ENCODE data around the gene NINJ1.

The NINJ1 gene

DNA sequence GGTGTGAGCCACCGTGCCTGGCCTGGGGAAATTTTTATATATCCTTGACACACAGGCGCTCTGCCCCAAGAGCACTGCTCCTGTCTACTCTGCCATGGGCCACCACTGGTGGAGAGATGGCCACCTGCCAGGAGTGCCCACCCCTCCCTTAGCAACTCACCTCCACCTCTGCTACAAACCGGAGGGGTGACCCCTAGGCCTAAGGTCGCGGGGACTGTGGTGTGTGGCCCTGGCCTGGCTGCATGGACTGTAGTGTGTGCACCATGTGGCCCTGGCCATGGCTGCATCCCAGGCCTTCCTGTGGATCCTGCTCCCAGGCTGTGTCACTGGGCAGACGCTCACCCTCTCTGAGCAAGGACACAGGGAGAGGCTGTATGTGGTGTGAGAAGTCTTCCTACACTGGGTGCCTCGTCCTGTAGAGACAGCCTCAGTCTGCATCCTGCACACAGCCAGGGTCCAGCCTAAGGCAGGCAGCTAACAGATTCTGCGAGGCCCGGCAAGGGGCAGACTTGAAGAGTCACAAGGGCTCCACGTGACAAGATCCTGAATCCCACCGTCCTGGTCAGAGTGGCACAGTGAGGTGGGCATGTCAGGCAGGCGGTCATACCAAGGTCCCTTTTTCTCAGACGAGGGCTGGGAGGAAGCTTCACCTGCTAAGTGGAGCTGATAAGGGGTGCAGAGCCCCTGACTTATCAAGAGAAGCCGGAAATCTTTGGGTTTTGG is 10.3 kb downstream of the NINJ1 start:
- Histone ChIP-seq H3K4me3 (ENCODE audit: low read depth, low read length, poor library complexity, severe bottlenecking) (no peak overlapping the region), H3K9ac (ENCODE audit: low read length) (no peak overlapping the region), H3K9me3 (ENCODE audit: low read length) (no peaks in the 10 kb centered on the region), H3F3A (ENCODE audit: insufficient read depth, low read length) (no peaks in the 10 kb centered on the region), H3K79me2 (ENCODE audit: insufficient read depth, low read length) (no peaks in the 10 kb centered on the region), H3K36me3 (ENCODE audit: insufficient read depth, low read length) (peaks cover 22% of the 10 kb centered on the region; the same call in 1 of the 2 replicates), H3K27ac (ENCODE audit: low read depth, low read length, poor library complexity, severe bottlenecking) (peak overlapping the region; percentile 1), H3K4me2 (ENCODE audit: low read length) (no peak overlapping the region), H2AFZ (ENCODE audit: low read length) (no peak overlapping the region), H3K4me1 (ENCODE audit: insufficient read depth, low read length, severe bottlenecking) (peaks cover 42% of the 10 kb centered on the region), H4K20me1 (ENCODE audit: insufficient read depth, low read length) (no peaks in the 10 kb centered on the region), H3K9me2 (ENCODE audit: low read depth, low read length) (no peaks in the 10 kb centered on the region), H3K27me3 (ENCODE audit: insufficient read depth, low read length) (no peaks in the 10 kb centered on the region)
- TF ChIP-seq EZH2 (IDR thresholded peaks at IDR 0.05; ENCODE audit: borderline replicate concordance, low read length) = no peak
- TF ChIP-seq, protein P1, sequence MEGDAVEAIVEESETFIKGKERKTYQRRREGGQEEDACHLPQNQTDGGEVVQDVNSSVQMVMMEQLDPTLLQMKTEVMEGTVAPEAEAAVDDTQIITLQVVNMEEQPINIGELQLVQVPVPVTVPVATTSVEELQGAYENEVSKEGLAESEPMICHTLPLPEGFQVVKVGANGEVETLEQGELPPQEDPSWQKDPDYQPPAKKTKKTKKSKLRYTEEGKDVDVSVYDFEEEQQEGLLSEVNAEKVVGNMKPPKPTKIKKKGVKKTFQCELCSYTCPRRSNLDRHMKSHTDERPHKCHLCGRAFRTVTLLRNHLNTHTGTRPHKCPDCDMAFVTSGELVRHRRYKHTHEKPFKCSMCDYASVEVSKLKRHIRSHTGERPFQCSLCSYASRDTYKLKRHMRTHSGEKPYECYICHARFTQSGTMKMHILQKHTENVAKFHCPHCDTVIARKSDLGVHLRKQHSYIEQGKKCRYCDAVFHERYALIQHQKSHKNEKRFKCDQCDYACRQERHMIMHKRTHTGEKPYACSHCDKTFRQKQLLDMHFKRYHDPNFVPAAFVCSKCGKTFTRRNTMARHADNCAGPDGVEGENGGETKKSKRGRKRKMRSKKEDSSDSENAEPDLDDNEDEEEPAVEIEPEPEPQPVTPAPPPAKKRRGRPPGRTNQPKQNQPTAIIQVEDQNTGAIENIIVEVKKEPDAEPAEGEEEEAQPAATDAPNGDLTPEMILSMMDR (IDR thresholded peaks at IDR 0.05; ENCODE audit: low read length) = no peak

DNA sequence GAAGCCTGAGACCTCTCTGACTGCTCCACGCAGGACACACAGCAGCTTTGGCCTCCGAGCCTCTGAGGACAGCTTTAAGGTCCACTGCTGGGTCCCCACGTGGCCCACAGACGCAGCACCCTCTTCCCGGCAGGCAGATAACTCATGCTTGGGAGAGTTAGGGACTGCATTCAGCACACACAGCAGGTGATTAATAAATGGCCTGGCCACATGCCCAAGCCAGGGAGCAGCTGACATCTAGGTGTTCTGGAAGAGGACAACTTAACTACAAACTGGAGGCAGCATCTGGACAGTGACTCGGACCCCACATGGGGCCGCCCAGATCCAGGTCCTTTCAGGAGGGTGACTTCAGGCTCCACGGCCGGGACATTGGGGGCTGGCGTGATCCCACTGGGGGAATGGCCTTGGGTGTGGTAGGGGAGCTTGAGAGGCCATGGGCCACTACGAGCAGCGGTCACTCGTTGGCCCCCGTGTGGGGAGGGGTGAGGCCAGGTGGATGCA is 11.3 kb downstream of the NINJ1 start:
- peaks cover 37% of the 10 kb centered on the region for H3K4me1 ChIP-seq (ENCODE audit: insufficient read depth, low read length, severe bottlenecking)
- no peaks in the 10 kb centered on the region for H3K9me2 ChIP-seq (ENCODE audit: low read depth, low read length)
- no peak overlapping the region for H3K4me2 ChIP-seq (ENCODE audit: low read length)
- H3K79me2 ChIP-seq (ENCODE audit: insufficient read depth, low read length) = no peaks in the 10 kb centered on the region
- H3K36me3 ChIP-seq (ENCODE audit: insufficient read depth, low read length) = peaks cover 22% of the 10 kb centered on the region; the same call in 1 of the 2 replicates
- H3K27ac ChIP-seq (ENCODE audit: low read depth, low read length, poor library complexity, severe bottlenecking) = no peak overlapping the region
- TF ChIP-seq, protein P1 (IDR thresholded peaks at IDR 0.05; ENCODE audit: low read length) = no peak
- TF ChIP-seq EZH2 (IDR thresholded peaks at IDR 0.05; ENCODE audit: borderline replicate concordance, low read length) = no peak
- H3K9ac ChIP-seq (ENCODE audit: low read length) = no peak overlapping the region
- H3K9me3 ChIP-seq (ENCODE audit: low read length) = no peaks in the 10 kb centered on the region
- H3K27me3 ChIP-seq (ENCODE audit: insufficient read depth, low read length) = no peaks in the 10 kb centered on the region
- no peak overlapping the region for H3K4me3 ChIP-seq (ENCODE audit: low read depth, low read length, poor library complexity, severe bottlenecking)
- no peaks in the 10 kb centered on the region for H3F3A ChIP-seq (ENCODE audit: insufficient read depth, low read length)
- H2AFZ ChIP-seq (ENCODE audit: low read length) = no peak overlapping the region
- no peaks in the 10 kb centered on the region for H4K20me1 ChIP-seq (ENCODE audit: insufficient read depth, low read length)

DNA sequence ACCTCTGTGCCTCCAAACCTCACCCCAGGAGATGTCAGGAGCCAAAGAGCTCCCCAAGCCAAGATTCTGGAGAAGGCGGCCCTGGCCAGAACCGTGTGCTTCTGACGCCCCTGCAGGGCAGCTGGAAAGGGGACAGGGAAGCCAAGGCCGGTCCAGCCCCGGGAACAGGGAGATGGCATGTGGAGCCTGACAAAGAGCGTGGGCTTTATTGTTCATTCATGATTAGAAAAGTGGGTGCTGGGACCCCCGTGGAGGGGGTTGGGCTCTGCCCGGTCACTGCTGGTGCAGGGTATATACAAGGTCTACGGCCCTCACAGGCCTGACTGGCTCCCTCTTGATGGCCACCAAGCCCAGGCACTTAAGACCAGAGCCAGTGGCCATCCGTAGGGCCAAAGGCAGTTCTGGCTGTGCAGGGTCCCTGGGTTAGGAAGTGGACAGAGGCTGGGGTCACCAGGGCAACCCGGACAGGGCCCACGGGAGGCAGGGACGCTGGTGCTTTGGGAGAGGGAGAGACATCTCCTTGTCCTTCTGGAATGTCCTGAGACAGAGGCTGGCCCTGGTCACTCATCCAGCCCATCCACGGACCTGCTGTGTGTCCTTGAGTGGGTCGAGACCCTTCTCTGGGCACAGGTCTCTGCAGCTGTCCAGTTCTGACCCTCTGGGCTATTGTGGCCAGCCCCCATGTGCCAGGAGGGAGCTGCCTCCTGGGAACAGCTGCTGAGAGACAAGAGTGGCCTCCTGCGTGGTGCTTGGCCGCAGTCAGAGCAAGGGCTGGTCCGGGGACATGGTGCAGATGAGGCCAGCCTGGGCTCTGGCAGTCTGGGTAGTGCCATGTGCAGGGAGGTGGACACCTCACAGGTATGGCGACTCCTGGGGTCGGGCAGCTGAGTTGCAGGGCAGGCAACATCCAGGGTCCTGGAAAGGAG is 12.5 kb downstream of the NINJ1 start:
- no peak overlapping the region for H3K9ac ChIP-seq (ENCODE audit: low read length)
- TF ChIP-seq EZH2 (IDR thresholded peaks at IDR 0.05; ENCODE audit: borderline replicate concordance, low read length) = no peak
- H3K36me3 ChIP-seq (ENCODE audit: insufficient read depth, low read length) = peaks cover 22% of the 10 kb centered on the region; the same call in 1 of the 2 replicates
- H3K4me3 ChIP-seq (ENCODE audit: low read depth, low read length, poor library complexity, severe bottlenecking) = no peak overlapping the region
- no peaks in the 10 kb centered on the region for H3K9me3 ChIP-seq (ENCODE audit: low read length)
- H2AFZ ChIP-seq (ENCODE audit: low read length) = no peak overlapping the region
- H3K27ac ChIP-seq (ENCODE audit: low read depth, low read length, poor library complexity, severe bottlenecking) = no peak overlapping the region
- H3K27me3 ChIP-seq (ENCODE audit: insufficient read depth, low read length) = no peaks in the 10 kb centered on the region
- H4K20me1 ChIP-seq (ENCODE audit: insufficient read depth, low read length) = no peaks in the 10 kb centered on the region
- peaks cover 30% of the 10 kb centered on the region for H3K4me1 ChIP-seq (ENCODE audit: insufficient read depth, low read length, severe bottlenecking)
- no peaks in the 10 kb centered on the region for H3F3A ChIP-seq (ENCODE audit: insufficient read depth, low read length)
- no peaks in the 10 kb centered on the region for H3K9me2 ChIP-seq (ENCODE audit: low read depth, low read length)
- H3K4me2 ChIP-seq (ENCODE audit: low read length) = no peak overlapping the region
- no peaks in the 10 kb centered on the region for H3K79me2 ChIP-seq (ENCODE audit: insufficient read depth, low read length)

Measured in OCI-LY1 (cell line).